HG03469 (cell line): ENCODE measurements around the gene IMMP2L.

Source experiments
- ATAC-seq: cut with Tn5 transposase; IDR thresholded peaks from one replicate; pipeline ENCODE4 v1.9.1; 2021; ENCODE audit warnings: mild to moderate bottlenecking, moderate library complexity, moderate number of reproducible peaks; ENCODE audit not compliant: unreplicated experiment

IMMP2L gene

GRCh38 chr7:110911632-110912031 lies 650.7 kb downstream of the IMMP2L start:
- no peak for ATAC-seq

GRCh38 chr7:110909117-110909516 lies 653.2 kb downstream of the IMMP2L start:
- ATAC-seq, result no peak

GRCh38 chr7:110905773-110906566 lies 656.3 kb downstream of the IMMP2L start:
- ATAC-seq, result no peak

GRCh38 chr7:110898516-110898915 lies 663.8 kb downstream of the IMMP2L start:
- no peak for ATAC-seq

- ATAC-seq, result no peak
Measured at GRCh38 chr7:110897538-110897937, 664.8 kb downstream of the IMMP2L start.

GRCh38 chr7:110894111-110894510 lies 668.2 kb downstream of the IMMP2L start:
- no peak for ATAC-seq

- no peak for ATAC-seq
Measured at GRCh38 chr7:110891197-110891596, 671.1 kb downstream of the IMMP2L start.

- no peak for ATAC-seq
Measured at GRCh38 chr7:110890101-110890500, 672.2 kb downstream of the IMMP2L start.

- ATAC-seq, result no peak
Measured at GRCh38 chr7:110889335-110889734, 673.0 kb downstream of the IMMP2L start.

- ATAC-seq, result no peak
Measured at GRCh38 chr7:110888641-110889040, 673.7 kb downstream of the IMMP2L start.

GRCh38 chr7:110885474-110885873 lies 676.8 kb downstream of the IMMP2L start:
- no peak for ATAC-seq

GRCh38 chr7:110881721-110882120 lies 680.6 kb downstream of the IMMP2L start:
- ATAC-seq, result no peak

- ATAC-seq, result no peak
Measured at GRCh38 chr7:110880971-110881370, 681.3 kb downstream of the IMMP2L start.

- ATAC-seq, result no peak
Measured at GRCh38 chr7:110877016-110877415, 685.3 kb downstream of the IMMP2L start.

- ATAC-seq, result no peak
Measured at GRCh38 chr7:110875346-110875745, 686.9 kb downstream of the IMMP2L start.

- ATAC-seq, result no peak
Measured at GRCh38 chr7:110871856-110872255, 690.4 kb downstream of the IMMP2L start.

GRCh38 chr7:110870926-110871325 lies 691.4 kb downstream of the IMMP2L start:
- no peak for ATAC-seq

GRCh38 chr7:110868458-110868857 lies 693.8 kb downstream of the IMMP2L start:
- ATAC-seq, result no peak

GRCh38 chr7:110867771-110868170 lies 694.5 kb downstream of the IMMP2L start:
- no peak for ATAC-seq

GRCh38 chr7:110863258-110863657 lies 699.0 kb downstream of the IMMP2L start:
- ATAC-seq, result no peak

- ATAC-seq, result no peak
Measured at GRCh38 chr7:110861163-110861562, 701.1 kb downstream of the IMMP2L start.

GRCh38 chr7:110857106-110857505 lies 705.2 kb downstream of the IMMP2L start:
- no peak for ATAC-seq

GRCh38 chr7:110856704-110857103 lies 705.6 kb downstream of the IMMP2L start:
- ATAC-seq, result no peak
